Activated naive CD4-positive, alpha-beta T cell treated with anti-CD3 and anti-CD28 coated beads for 36 hours (primary cell): ENCODE results near the gene IQSEC2. TPM values are rescaled to one million over a fixed set of nuclear protein-coding genes. Genes with fewer than 3 reads are reported as not detected.

Source experiments
- CTCF ChIA-PET: fragments of 350-600 bp; sonication (Branson Sonifier 250); formaldehyde crosslinking; loops from one replicate; lab custom pipeline; 2021; ENCODE audit warnings: antibody characterized with exemption; lab: Charles Lee
- DNase-seq: peaks from one replicate; pipeline ENCODE4 v3.0.0-alpha.2; 2020
- H3K27ac Mint-ChIP-seq: one replicate; pipeline ENCODE4 v1.8.0; 2021; ENCODE audit warnings: mild to moderate bottlenecking, mixed read lengths
- H3K27me3 Mint-ChIP-seq: one replicate; pipeline ENCODE4 v1.8.0; 2021; ENCODE audit warnings: low read depth, mixed read lengths
- H3K36me3 Mint-ChIP-seq: one replicate; pipeline ENCODE4 v1.8.0; 2021; ENCODE audit warnings: low read depth, mixed read lengths
- H3K4me1 Mint-ChIP-seq: one replicate; pipeline ENCODE4 v1.8.0; 2021; ENCODE audit warnings: low read depth, mixed read lengths
- H3K4me3 Mint-ChIP-seq: one replicate; pipeline ENCODE4 v1.8.0; 2021; ENCODE audit warnings: mild to moderate bottlenecking, moderate library complexity, mixed read lengths
- H3K9me3 Mint-ChIP-seq: one replicate; pipeline ENCODE4 v1.8.0; 2021; ENCODE audit warnings: mixed read lengths
- intact Hi-C: fragments of 100-400 bp; cut with micrococcal nuclease; formaldehyde crosslinking; loops from one replicate; pipeline ENCODE4 v1.15.1; 2023
- total RNA-seq, 2 experiments: library from RNA; stranded (reverse); gene quantifications; one replicate each; pipeline ENCODE4 v1.2.3, GENCODE V29; 2021

Gene IQSEC2
- total RNA-seq, 2 experiments from 2014 or later, result 0.20 to 0.48 TPM

DNA sequence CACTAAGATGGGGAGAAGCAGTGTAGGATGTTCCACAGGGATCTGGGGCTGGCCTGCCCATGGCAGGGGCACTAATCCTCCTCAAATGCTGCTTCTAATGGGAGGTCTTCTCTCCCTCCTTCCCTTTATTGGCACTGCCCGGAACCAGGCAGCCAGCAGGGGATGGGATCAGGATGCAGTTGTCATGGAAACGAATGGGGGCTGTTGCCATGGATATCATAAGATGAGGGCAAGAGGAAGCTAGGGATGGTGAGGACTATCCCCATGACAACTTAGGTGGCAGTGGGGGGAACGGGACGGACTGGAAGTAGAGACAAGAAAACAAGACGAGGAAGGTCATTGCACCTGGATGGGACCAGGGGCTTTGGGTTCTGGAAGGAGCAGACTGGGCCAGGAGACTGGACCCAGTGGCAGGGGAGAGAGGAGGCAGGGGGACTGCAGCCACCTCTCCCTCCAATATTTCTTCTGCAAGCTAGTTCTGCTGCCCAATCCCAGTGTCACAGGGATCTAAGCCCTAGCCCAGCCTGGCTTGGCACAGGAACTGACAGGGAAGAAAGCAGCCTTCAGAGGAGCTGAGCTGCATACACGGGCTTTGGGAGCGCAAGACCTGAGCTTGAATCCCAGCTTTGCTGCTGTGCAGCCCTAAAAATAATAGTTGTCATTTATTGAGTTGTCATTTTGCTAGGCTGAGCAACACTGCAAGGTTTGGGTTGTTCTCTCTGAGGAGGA, 19.0 kb downstream of the IQSEC2 start:
- H3K4me3 Mint-ChIP-seq, result no peak overlapping the region
- no peaks in the 10 kb centered on the region for H3K9me3 Mint-ChIP-seq
- no peaks in the 10 kb centered on the region for H3K36me3 Mint-ChIP-seq
- no peak for DNase-seq
- CTCF ChIA-PET, result no interaction called here
- intact Hi-C loops, result no loop called here
- no peak overlapping the region for H3K27ac Mint-ChIP-seq
- peaks cover 24% of the 10 kb centered on the region for H3K4me1 Mint-ChIP-seq
- no peaks in the 10 kb centered on the region for H3K27me3 Mint-ChIP-seq

DNA sequence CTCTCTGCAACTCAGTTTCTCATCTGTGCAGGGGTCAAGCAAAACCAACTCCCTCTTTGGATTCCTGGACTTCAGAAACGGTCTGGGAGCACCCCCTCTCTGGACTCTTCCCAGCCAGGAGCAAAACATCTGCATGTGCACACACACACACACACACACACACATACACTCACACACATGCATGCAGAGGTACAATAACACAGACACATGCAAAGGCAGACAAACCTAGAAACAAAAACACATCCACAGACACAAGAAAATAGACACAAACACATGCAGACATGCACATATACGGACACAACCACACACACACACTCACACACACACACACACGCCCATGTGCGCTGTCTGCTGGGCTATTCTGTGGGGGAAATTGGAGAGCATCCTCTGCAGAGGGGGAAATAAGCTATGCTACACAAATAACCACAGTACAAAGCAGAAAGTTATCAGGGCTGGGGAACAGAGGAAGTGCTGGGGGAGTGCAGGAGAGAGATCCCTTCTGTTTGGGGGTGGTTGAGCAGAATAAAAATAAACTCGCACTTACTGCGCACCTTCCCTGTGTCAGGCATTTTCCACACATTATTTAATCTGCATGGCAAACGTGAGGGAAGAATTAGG, 19.9 kb downstream of the IQSEC2 start:
- no peak overlapping the region for H3K27ac Mint-ChIP-seq
- H3K27me3 Mint-ChIP-seq, result no peaks in the 10 kb centered on the region
- CTCF ChIA-PET, result interaction anchor here (0.6 kb wide), 1 partner anchor 988 kb away, joined by 3 read pairs; no protein-coding TSS in a partner anchor
- no peaks in the 10 kb centered on the region for H3K9me3 Mint-ChIP-seq
- H3K36me3 Mint-ChIP-seq, result no peaks in the 10 kb centered on the region
- intact Hi-C loops, result no loop called here
- H3K4me1 Mint-ChIP-seq, result peaks cover 24% of the 10 kb centered on the region
- no peak for DNase-seq
- no peak overlapping the region for H3K4me3 Mint-ChIP-seq

DNA sequence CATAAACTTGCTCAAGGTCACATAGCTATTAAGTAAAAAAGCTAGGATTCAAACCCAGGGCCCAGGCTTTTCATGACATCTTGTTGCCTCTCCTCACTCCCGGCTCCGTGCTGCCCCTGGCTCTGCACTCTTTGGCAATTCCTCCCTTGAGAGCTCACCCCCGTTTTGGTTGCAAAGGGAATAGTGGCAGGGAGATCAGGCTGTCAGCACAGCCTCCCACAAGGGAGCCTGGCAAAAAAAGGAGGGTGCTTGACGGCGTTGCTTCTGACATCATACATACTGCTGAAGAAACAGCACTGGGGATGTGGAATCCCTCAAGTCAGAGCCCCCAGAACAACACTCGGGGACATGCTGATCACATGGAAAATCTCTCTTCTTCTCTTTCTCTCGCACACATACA, 20.5 kb downstream of the IQSEC2 start:
- Mint-ChIP-seq H3K4me3 (no peak overlapping the region), H3K27me3 (no peaks in the 10 kb centered on the region), H3K4me1 (peaks cover 24% of the 10 kb centered on the region), H3K27ac (no peak overlapping the region), H3K9me3 (no peaks in the 10 kb centered on the region), H3K36me3 (no peaks in the 10 kb centered on the region)
- intact Hi-C loops, result no loop called here
- CTCF ChIA-PET, result interaction anchor here (0.6 kb wide), 1 partner anchor 989 kb away, joined by 3 read pairs; no protein-coding TSS in a partner anchor
- DNase-seq, result no peak

DNA sequence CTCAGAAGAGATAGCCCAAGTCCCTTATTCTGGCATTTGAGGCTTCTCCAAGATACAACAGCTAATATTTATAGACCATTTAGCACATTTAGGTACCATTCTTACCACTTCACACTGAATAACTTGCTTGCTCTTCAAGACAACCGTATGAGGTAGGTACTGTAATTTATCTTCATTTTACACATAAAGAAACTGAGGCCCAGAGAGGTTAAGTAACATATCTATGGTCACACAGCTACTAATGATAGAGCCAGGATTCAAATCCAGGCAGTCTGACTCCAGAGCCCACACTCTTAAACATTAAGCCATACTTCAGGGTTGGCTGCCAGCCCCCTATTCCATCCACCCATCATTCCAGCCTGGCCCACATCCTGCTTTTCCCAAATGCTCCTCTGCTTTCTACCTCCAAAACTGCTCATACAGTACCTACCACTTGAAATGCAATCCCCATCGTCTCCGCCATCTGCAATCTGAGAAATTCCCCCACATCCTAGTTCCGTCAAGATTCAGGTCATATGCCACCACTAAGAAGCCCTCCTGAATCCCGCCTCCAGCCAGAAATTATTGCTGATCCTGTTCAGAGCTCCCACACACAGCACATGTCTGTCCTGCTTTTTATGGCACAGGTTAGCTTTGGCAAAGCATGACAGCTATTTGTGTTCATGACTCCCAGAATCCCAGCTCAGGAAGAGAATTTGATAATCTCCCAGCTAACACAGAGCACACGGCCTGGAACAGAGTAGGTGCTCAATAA, 23.5 kb downstream of the IQSEC2 start:
- H3K36me3 Mint-ChIP-seq, result no peaks in the 10 kb centered on the region
- no peaks in the 10 kb centered on the region for H3K27me3 Mint-ChIP-seq
- no peak overlapping the region for H3K27ac Mint-ChIP-seq
- no peak for DNase-seq
- peaks cover 16% of the 10 kb centered on the region for H3K4me1 Mint-ChIP-seq
- intact Hi-C loops, result no loop called here
- H3K4me3 Mint-ChIP-seq, result no peak overlapping the region
- no peaks in the 10 kb centered on the region for H3K9me3 Mint-ChIP-seq
- CTCF ChIA-PET, result interaction anchor here (0.6 kb wide), 1 partner anchor 14 kb away, joined by 3 read pairs; no protein-coding TSS in a partner anchor

DNA sequence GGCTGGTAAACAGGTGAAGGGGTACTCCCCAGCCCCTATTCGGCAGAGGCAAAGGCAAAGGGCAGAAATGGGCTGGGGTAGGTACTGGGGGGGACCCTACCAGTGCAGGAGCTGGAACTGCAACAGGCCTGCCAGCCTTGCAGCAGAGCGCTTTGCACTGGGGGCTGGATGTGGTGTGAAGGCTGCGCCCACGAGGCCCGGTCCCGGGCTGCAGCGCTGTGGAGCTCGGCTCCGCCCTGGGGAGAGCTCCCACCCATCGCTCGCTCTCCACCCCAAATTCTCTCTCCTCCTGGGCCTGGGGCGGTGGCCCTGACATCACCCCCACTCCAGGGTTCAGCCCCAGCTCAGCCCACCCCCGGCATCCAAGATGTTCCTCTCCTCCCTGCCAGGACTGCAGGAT, 24.2 kb downstream of the IQSEC2 start:
- no peak overlapping the region for H3K4me3 Mint-ChIP-seq
- no peaks in the 10 kb centered on the region for H3K36me3 Mint-ChIP-seq
- DNase-seq, result no peak
- H3K4me1 Mint-ChIP-seq, result peaks cover 10% of the 10 kb centered on the region
- no peaks in the 10 kb centered on the region for H3K27me3 Mint-ChIP-seq
- H3K27ac Mint-ChIP-seq, result no peak overlapping the region
- CTCF ChIA-PET, result no interaction called here
- intact Hi-C loops, result no loop called here
- H3K9me3 Mint-ChIP-seq, result no peaks in the 10 kb centered on the region

DNA sequence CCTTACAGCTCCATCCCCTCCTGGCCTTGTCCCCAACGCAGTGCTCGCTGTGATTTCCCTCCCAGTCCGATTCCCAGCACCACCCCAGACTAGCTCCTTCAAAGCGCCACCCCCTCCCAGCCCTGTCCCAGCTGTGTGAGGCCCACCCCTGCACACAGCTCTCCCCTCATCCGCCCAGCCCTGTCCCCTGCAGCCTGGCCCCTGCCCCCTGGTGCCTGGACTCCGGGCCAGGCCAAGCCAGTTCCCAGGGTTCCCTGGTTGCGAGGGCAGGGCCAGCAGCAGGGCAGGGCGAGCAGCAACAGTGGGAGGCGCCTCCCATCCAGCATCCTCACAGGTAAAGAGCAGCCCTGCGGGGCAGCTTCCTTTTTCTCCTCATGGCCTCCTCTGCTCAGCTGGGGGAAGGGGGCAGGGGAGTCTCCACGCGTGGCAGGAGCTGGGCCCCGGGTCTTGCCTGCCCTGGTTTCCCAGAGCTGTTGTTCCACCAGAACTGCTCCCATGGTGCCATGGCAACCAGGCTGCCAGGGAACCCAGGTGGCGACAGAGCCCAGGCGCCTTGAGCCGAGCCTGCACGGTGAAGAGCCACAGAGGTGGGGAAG, 24.8 kb downstream of the IQSEC2 start:
- no peaks in the 10 kb centered on the region for H3K27me3 Mint-ChIP-seq
- no peak overlapping the region for H3K4me3 Mint-ChIP-seq
- H3K36me3 Mint-ChIP-seq, result no peaks in the 10 kb centered on the region
- no peak overlapping the region for H3K27ac Mint-ChIP-seq
- DNase-seq, result no peak
- CTCF ChIA-PET, result interaction anchor here (1.2 kb wide), 1 partner anchor 226 kb away, joined by 3 read pairs; no protein-coding TSS in a partner anchor
- H3K9me3 Mint-ChIP-seq, result no peaks in the 10 kb centered on the region
- intact Hi-C loops, result no loop called here
- peaks cover 3% of the 10 kb centered on the region for H3K4me1 Mint-ChIP-seq

DNA sequence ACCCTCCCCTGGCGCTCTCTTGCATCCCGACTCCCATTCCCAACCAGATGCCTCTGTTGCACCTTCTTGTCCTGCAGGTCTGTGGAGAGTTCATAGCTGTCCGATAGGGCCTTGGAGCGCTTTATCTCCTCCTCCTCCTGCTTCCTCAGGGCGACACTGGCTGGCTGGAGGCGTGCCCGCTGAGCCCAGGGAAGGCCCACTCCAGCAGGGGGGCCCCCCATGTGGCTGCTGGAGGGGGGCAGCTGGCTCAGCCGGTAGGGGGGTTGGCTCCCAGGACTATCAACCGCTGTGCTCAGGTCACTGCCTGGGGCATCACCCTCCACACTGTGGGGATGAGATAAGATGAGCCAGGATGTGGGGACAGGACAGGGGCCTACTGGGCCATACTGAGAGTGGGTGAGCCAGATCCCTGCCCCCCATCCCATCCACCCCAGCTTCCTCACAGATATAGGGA, 25.6 kb downstream of the IQSEC2 start:
- Mint-ChIP-seq H3K36me3 (no peaks in the 10 kb centered on the region), H3K4me1 (no peaks in the 10 kb centered on the region), H3K4me3 (no peak overlapping the region), H3K27ac (no peak overlapping the region), H3K9me3 (no peaks in the 10 kb centered on the region), H3K27me3 (no peaks in the 10 kb centered on the region)
- DNase-seq, result no peak
- CTCF ChIA-PET, result interaction anchor here (0.6 to 1.2 kb wide), 3 partner anchors 9 to 226 kb away, joined by 3 read pairs; no protein-coding TSS in a partner anchor
- intact Hi-C loops, result no loop called here

DNA sequence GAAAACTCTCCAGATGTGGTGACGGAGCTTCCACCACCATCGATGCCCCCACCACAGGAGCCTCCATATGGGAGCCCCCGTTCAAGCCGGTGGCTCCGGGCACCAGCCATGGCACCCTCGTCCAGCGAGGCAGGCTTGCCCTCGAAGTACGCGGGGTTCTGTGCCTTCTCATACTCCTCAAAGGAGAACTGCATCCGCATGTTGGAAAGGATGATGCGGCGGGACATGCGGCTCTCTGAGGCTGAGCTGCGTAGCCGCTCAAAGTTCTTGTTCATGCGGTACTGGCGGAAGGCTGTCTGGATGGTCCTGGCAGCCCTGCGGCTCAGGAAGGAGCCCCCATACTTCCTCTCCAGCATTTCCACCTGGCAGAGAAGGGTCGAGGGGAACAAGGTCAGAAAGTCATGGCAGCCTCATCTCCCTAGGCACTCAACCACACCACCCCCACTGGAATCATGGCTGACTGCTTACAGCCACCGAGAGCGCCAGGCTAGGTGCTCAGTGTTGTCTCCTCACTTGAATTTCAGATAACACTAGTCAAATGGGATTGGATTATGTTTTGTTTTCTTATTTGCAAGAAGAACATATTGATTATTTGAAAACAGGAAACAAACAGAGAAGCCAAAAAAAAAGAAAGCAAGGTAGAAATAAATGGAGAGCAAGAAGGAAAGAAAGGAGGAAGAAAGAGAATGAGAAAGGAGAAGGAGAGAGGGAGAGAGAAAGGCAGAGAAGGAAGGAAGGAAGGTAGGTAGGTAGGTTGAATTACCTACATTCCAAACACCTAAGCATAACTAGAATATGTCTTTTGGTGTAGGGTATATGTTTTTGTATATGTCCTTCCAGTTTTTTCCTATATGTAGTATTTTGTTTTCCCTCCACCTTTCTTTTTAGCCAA, 26.6 kb downstream of the IQSEC2 start:
- H3K9me3 Mint-ChIP-seq, result no peaks in the 10 kb centered on the region
- H3K4me3 Mint-ChIP-seq, result no peak overlapping the region
- CTCF ChIA-PET, result interaction anchor here (0.6 kb wide), 1 partner anchor 8 kb away, joined by 3 read pairs; no protein-coding TSS in a partner anchor
- no peaks in the 10 kb centered on the region for H3K4me1 Mint-ChIP-seq
- H3K27ac Mint-ChIP-seq, result no peak overlapping the region
- intact Hi-C loops, result no loop called here
- no peak for DNase-seq
- no peaks in the 10 kb centered on the region for H3K36me3 Mint-ChIP-seq
- H3K27me3 Mint-ChIP-seq, result no peaks in the 10 kb centered on the region

DNA sequence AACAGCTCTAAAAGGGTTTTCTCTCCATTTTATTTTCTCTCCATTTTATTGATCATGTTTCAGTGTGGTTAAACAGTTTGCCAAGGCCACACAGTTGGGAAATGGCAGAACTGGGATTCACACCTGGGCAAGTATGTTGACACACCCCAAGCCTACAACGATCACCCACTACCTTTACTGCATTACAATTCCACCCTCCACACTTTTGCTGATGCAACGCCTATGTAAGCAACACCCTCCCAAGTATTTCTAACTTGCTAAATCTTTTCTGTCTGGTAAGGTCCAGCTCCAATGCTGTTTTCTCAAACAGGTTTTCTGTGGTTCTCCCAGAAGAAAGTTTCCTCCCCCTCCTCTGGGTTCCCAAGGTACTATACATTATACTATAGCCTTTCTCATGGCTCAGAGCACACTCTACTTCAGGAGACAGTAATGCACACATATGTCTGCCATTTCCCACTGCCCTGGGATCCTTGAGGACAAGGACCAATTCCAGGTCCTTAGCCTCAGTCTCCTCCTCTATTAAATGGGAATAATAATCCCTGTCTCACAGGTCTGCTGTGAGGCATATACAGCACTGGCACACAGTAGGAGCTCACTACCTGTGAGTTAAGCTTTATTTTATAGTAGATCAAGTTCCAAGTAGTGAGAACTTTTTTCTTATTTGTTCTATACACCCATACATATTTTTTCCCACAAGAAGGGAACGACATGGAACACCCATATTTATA, 27.9 kb downstream of the IQSEC2 start:
- DNase-seq, result no peak
- Mint-ChIP-seq H3K36me3 (no peaks in the 10 kb centered on the region), H3K27ac (no peak overlapping the region), H3K27me3 (no peaks in the 10 kb centered on the region), H3K9me3 (no peaks in the 10 kb centered on the region), H3K4me1 (no peaks in the 10 kb centered on the region), H3K4me3 (no peak overlapping the region)
- CTCF ChIA-PET, result no interaction called here
- intact Hi-C loops, result no loop called here

DNA sequence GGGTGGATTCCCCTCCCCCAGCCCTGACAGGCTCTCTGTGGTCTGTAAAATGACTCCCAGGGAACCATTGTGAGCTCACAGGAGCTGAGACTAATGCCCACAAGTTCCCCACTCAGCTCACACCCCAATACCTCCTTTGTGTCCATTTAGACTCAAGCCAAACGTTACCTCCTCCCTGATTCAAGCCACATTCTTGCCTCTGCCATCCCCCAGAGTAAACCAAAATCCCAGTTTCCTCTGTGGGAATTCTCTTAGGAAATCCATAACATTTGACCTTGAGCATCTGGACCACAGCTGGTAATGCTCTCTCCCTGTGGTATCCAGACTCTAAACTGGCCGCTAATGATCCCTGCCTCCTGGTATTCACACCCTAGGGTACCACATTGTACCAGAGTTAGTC, 30.1 kb downstream of the IQSEC2 start:
- Mint-ChIP-seq H3K27ac (no peak overlapping the region), H3K36me3 (no peaks in the 10 kb centered on the region), H3K9me3 (no peaks in the 10 kb centered on the region), H3K27me3 (no peaks in the 10 kb centered on the region), H3K4me3 (no peak overlapping the region), H3K4me1 (no peaks in the 10 kb centered on the region)
- CTCF ChIA-PET, result no interaction called here
- intact Hi-C loops, result no loop called here
- DNase-seq, result no peak

DNA sequence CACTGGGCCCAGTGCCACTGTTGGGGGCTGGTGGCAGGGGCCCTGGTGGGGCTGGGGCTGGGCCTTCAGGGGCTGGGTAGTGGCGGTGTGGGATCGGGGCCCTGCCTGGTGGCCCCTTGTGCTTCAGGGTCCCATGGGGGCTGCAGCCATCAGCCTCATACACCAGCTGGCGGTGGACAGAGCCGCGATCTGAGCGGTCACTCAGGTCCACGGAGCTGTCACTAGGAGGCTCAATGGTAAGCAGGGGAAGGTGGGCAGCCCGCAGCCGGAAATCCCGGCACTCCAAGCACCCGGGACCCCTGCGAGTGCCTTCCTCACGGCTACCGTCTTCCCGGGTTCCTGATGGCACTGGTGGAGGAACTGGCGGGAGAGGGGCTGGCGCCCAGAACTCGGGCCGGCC, 30.8 kb downstream of the IQSEC2 start:
- H3K4me1 Mint-ChIP-seq, result no peaks in the 10 kb centered on the region
- no peaks in the 10 kb centered on the region for H3K9me3 Mint-ChIP-seq
- H3K27me3 Mint-ChIP-seq, result no peaks in the 10 kb centered on the region
- H3K27ac Mint-ChIP-seq, result no peak overlapping the region
- H3K36me3 Mint-ChIP-seq, result no peaks in the 10 kb centered on the region
- intact Hi-C loops, result no loop called here
- H3K4me3 Mint-ChIP-seq, result no peak overlapping the region
- no peak for DNase-seq
- CTCF ChIA-PET, result interaction anchor here (0.7 kb wide), 1 partner anchor 244 kb away, joined by 3 read pairs; no protein-coding TSS in a partner anchor
